ENCODE results near the gene AMDHD1.
A peak's percentile ranks its signal among the peaks of the same experiment; 100 is the strongest.

Gene AMDHD1, protein sequence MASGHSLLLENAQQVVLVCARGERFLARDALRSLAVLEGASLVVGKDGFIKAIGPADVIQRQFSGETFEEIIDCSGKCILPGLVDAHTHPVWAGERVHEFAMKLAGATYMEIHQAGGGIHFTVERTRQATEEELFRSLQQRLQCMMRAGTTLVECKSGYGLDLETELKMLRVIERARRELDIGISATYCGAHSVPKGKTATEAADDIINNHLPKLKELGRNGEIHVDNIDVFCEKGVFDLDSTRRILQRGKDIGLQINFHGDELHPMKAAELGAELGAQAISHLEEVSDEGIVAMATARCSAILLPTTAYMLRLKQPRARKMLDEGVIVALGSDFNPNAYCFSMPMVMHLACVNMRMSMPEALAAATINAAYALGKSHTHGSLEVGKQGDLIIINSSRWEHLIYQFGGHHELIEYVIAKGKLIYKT

DNA sequence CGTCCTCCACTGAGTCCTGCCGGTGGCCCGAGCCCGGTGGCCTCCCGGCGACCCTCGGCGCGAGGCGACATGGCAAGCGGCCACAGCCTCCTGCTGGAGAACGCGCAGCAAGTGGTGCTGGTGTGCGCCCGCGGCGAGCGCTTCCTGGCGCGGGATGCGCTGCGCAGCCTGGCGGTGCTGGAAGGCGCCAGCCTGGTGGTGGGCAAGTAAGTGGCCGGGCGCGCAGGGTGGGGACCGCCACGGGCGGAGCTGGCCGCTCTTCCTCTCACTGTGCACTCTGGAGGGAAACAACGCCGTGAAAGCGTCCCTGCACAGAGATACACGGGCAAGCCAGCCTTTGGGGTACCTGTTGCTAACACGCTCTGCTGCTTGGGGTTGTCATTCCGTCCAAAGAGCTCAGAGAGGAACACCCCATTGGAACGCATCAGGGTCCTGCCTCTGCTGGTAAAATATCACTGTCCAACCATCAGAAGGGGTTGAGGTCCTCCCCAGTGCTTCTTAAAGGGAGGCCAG lies at the start of gene AMDHD1:
Gene AMDHD1 (plus strand): TSS at position 2 of the 513 bp plus-strand sequence. CDS start 68 bp downstream, at position 70.
- DNase-seq (ENCODE audit: insufficient read length, low spot score) = peak; percentile 79
- no peak for FAIRE-seq
- peak; percentile 17; the same call in 1 of the 2 replicates for TF ChIP-seq POLR2A (IDR thresholded peaks at IDR 0.05; ENCODE audit: low read depth, low read length)

DNA sequence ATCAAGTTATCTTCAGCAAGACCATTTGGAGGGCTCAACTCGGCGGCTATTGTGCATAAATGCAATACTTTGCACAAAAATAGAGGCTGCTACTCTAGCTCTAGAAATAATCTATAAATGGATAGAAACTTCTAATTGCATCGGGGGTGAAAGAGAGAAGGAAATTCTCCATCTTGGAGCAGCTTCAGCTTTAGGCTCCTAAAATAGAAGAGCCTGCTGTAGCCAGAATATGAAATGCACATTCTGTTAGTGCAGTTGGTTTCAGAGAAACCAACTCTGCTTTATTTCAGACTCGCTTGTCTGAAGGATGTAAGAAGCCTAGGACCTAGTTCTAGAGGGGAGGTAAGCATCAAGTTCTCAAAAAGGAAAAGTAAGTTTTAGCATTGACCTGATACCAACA lies 46.3 kb upstream of the AMDHD1 start:
- no peak for TF ChIP-seq POLR2A (IDR thresholded peaks at IDR 0.05; ENCODE audit: low read depth, low read length)
- FAIRE-seq (no peak), DNase-seq (ENCODE audit: insufficient read length, low spot score) (no peak)

DNA sequence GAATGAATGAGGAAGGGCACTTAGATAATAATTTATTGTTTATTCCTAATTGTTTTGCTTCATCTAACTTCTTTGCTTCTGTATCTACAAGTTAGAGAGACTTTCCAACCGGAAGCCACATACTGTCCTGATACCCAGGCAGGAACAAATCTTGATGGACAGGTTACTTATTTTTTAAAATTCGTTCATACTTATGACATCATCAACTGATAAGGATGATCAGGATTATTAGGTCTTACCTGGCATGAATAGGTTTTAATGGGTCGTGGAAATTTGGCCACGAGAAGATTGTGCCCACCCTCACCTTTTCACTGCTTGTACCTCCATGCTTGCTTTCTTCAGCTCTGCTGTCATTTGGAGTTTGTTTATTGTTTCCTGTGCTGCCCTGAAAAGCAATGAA lies 45.0 kb upstream of the AMDHD1 start:
- DNase-seq (ENCODE audit: insufficient read length, low spot score) (no peak), FAIRE-seq (no peak)
- TF ChIP-seq POLR2A (IDR thresholded peaks at IDR 0.05; ENCODE audit: low read depth, low read length) = no peak

DNA sequence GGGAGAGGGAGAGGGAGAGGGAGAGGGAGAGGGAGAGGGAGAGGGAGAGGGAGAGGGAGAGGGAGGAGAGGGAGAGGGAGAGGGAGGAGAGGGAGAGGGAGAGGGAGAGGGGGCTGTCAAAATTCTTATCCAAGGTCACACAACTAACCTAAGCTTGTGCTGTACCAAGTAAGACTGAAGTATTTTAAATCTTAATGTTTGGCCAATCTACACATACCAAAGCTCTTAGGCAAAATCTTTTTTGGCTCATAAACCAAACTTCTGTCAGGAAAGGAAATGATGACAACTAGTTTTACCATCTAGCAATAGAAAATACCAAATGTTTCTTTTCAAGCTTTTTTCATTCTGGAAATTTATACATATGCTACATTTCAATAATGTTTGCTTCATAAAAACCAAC lies 34.6 kb upstream of the AMDHD1 start:
- DNase-seq (ENCODE audit: insufficient read length, low spot score) (no peak), FAIRE-seq (no peak)

DNA sequence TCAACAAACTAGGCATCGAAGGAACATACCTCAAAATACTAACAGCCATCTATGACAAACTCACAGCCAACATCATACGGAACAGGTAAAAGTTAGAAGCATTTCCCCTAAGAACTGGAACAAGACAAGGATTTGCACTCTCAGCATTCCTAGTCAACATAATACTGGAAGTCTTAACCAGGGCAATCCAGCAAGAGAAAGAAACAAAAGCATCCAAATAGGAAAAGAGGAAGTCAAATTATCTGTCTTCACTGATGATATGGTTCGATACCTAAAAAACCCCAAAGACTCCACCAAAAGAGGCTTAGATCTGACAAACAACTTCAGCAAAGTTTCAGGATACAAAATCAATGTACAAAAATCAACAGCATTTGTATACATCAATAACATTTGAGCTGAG lies 33.3 kb upstream of the AMDHD1 start:
- FAIRE-seq (no peak), DNase-seq (ENCODE audit: insufficient read length, low spot score) (no peak)
- no peak for TF ChIP-seq POLR2A (IDR thresholded peaks at IDR 0.05; ENCODE audit: low read depth, low read length)

More for the DNA sequence above, 34.6 kb upstream of the AMDHD1 start:
- TF ChIP-seq POLR2A (IDR thresholded peaks at IDR 0.05; ENCODE audit: low read depth, low read length) = no peak

DNA sequence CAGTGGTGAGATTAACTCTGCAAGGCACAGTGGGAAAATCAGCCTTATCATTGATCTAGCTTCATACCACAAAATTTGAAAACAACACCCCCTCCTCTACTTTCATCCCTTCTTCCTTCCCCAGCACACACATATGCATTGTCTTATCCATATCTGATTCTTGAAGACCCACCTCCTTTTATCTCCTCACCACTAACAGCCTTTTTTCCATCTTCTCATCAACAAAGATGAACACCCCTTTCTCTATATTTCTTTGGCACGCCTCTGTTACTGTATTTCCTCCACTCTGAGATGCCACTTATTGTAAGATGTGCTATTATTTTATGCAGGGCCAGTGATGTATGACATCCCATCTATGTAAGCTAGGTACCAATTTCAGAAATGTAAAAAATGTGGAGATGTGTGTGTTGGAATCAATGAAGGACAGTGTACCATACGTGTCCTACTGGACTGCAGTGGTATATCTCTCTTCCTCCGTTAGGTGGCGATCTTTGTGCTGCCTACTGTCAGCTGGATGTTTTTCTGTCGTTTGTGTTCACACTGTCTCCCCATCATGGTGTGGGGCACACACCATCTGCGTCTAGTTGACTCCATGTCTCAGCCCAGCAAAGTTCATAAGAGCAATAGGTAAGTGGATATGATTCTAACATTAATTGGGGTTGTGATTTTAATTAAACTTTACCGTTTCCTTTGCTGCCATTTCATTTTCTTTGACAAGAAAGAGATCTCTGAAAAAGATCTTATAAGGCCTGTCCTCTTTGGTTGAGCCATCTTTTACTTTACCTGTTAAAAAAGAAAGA lies 24.7 kb upstream of the AMDHD1 start:
- FAIRE-seq (peak; percentile 98), DNase-seq (ENCODE audit: insufficient read length, low spot score) (no peak)
- no peak for TF ChIP-seq POLR2A (IDR thresholded peaks at IDR 0.05; ENCODE audit: low read depth, low read length)

DNA sequence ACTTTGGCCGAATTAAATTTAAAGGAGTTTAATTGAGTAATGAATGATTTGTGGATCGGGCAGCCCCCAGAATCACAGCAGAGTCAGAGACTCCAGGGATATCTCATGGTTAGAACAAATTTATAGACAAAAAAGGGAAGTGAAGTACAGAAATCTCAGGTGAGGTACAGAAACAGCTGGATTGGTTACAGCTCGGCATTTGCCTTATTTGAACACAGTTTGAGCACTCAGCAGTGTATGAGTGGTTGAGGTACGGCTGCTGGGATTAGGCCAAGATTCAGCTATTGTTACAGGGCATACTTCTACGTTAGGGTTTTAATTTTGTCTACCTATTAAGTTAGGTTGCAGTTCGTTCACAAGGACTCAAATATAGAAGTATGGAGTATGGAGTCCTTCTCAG lies 24.0 kb upstream of the AMDHD1 start:
- no peak for FAIRE-seq
- no peak for TF ChIP-seq POLR2A (IDR thresholded peaks at IDR 0.05; ENCODE audit: low read depth, low read length)
- DNase-seq (ENCODE audit: insufficient read length, low spot score) = no peak

DNA sequence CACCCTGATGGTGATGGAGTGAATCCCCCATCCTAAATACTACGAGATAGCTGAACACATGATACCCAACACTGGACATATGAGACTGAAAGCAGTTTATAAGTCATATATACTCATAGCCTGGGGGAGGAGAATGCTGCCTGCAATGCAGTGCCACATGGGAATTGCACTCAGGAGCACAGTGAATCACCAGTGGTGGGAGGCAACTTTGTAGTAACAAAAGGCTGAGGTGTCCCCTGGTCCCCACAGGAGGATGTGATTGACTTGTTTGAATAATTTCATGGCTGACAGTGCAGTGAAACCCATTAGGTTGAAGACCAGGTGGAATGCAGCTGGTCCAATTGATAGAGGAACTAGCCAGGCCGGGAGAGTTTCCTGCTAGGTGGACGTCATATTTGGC lies 20.9 kb upstream of the AMDHD1 start:
- no peak for DNase-seq (ENCODE audit: insufficient read length, low spot score)
- TF ChIP-seq POLR2A (IDR thresholded peaks at IDR 0.05; ENCODE audit: low read depth, low read length) = no peak
- FAIRE-seq = no peak

DNA sequence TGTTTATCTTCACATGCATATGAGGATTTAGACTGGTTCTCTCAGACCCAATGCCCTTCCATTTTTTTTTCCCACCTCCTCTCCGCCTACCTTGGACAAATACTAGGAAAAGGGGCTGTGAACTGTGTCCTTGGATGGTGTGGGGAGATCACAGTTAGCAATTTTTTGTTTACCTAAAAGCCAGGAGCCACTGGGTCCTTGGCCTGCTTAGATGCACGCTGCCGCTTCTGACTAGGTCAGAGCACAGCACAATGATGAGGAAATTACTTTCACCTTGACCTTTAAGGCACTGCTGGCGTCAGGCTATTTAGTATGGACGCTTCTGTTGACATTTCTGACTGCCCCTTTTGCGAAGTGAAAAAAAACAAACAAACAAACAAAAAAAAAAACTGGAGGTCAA lies 2.6 kb upstream of the AMDHD1 start:
- no peak for FAIRE-seq

DNA sequence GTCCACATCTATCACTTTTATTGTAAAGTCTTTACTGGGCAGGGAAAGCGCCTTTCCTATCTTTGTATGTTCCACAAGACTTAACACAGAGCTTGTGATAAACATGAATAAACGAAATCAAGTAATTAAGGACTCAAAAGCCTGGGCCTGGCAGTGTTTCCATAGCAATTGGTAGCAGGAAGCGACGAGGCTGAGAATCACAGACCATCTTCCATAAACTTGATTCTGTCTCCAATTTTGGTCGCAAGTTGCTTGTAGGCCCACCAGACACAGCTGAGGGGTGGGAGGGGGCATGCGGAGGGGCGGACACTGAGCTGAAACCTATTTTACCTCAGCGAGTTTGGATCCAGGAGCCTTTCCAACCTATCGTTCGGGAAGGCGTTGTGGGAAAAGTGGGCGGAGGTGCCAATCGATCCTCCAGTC lies 1.0 kb upstream of the AMDHD1 start:
- DNase-seq (ENCODE audit: insufficient read length, low spot score) = no peak
- no peak for TF ChIP-seq POLR2A (IDR thresholded peaks at IDR 0.05; ENCODE audit: low read depth, low read length)
- no peak for FAIRE-seq

More for the DNA sequence above, 2.6 kb upstream of the AMDHD1 start:
- no peak for DNase-seq (ENCODE audit: insufficient read length, low spot score)
- TF ChIP-seq POLR2A (IDR thresholded peaks at IDR 0.05; ENCODE audit: low read depth, low read length) = no peak

DNA sequence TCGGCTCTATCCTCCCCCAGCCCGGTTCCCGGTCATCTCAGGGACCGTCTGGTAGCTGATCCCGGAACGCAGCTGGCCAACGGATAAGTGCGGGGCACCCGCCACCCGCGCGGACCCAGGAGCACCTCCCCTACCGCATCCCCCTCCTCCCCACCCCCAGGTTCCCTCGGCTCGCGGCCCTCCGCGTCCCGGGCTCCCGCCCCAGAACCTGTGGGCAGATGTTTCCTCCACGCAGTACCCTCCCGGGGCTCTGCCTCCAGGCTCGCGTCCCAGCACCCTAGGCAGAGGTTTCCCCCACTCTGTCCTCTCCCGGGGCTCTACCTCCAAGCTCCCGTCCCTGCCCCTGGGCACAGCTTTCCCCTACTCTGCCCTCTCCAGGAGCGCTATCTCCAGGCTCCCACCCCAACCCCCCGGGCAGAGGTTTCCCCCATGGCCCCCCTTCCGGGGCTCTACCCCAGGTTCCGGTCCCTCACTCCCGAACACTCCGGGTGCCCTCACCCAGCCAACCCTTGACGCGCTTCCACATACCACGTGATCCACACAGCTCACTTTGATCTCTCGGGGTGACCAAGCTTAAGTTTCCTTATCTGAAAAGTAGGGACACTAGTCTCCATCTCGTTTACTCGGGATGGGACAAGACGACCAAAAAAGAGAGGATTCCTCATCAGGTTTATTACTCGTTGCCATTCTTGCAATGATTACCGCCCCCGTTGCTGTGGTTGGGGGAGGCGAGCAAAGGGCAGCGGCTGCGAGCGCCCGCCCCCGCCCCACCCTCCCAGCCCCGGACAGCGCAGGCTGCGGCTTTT lies 404 bp upstream of the AMDHD1 start, which contains the start of gene CCDC38:
Gene CCDC38 (minus strand): TSS at position 91 of the 806 bp plus-strand sequence. CDS start 6,105 bp downstream, outside the sequence.
- peak; percentile 35; the same call in 1 of the 2 replicates for TF ChIP-seq POLR2A (IDR thresholded peaks at IDR 0.05; ENCODE audit: low read depth, low read length)
- FAIRE-seq (peak; percentile 85), DNase-seq (ENCODE audit: insufficient read length, low spot score) (peak; percentile 98)

DNA sequence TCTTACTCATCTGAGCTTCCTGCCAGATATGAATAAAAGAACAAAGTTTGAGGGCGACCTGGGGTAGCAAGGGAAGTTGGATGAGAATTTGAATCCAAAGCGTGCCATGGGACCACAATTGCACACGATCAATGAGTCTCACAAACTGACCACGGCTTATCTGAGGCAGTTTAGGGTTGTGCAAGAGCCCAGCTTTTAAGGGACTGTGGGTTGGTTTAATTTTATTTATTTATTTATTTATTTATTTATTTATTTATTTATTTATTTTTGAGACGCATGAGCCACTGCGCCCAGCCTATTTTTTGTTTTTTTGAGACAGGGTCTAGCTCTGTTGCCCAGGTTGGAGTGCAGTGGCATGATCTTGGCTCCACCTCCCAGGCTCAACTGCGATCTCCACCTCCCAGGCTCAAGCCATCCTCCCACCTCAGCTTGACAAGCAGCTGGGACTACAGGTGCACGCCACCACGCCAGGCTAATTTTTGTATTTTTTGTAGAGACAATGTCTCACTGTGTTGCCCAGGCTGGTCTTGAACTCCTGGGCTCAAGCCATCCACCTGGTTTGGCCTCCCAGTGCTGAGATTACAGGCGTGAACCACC lies 1.1 kb downstream of the AMDHD1 start:
- no peak for DNase-seq (ENCODE audit: insufficient read length, low spot score)
- FAIRE-seq = no peak
- TF ChIP-seq POLR2A (IDR thresholded peaks at IDR 0.05; ENCODE audit: low read depth, low read length) = no peak
